NCI-H1105 treated with DMSO at 0.1 percent for 48 hours (cell line): Measurements from ENCODE around the gene UBE2E1.
"Not testable (repeated sequence)": the region's sequence is repeated elsewhere in the genome, so short reads cannot be mapped to it uniquely, and the experiment has no call there.

Source experiments
- DNase-seq: peaks from one replicate; lab custom pipeline; 2025; lab: John Stamatoyannopoulos, UW

Gene UBE2E1

DNA sequence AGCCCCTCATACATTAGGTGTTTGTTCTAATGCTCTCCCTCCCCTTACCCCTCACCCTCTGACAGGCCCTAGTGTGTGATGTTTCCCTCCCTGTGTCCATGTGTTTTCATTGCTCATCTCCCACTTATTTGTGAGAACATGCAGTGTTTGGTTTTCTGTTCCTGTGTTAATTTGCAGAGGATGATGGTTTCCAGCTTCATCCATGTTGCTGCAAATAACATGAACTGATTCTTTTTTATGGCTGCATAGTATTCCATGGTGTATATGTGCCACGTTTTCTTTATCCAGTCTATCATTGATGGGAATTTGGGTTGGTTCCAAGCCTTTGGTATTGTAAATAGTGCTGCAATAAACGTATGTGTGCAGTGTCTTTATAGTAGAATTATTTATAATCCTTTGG is 43.7 kb downstream of the UBE2E1 start:
- not testable (repeated sequence) for DNase-seq

DNA sequence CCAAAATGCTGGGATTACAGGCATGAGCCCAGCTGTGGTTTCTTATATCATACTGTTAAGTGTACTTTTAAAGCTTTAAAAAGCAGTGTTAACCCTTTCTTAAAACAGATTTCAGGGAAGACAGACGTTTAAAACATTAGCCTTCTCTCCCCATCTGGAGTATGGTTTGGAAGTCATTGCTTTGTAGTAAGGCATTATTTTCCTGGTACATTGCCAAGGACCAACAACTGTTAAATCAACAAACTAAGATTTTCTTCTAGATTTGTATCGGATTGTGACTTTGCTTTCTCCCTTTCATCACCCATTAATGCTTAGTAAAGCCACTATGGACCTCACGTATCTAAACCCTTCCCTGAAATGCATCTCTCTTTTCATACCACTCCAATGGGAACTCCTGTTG is 50.5 kb downstream of the UBE2E1 start:
- no peak for DNase-seq

DNA sequence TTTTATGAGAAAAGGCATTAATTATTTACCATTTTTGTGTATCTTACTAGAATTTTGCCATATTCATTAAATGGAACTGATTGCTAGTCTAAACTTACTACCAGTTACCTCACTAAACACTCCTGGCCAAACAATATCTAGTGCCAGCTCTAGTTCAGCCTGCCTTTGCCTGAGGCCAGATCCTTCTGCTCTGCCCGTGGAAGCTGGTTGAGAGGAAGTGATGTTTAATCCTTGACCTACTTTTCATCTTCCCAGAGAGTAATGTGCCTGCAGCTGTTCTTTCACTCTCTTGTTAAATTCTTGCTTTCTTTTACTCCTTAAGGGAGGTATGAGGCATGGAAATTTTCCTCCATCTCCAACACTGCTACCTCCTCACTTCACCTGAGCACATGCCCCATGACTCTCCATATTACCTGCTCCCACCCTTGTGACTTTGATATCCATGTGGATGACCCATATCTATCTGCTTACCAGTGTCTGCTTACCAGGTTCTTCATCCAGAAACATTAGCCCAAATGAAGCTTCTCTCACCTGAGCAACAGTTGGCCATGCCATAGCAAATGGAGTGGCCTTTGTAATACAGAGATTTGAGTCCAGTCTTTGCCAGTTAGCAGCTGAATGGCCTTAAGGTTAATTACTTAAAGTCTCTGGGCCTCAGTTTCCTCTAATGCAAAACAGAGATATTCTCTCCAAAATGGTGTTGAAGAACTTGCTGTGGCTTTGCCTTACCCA is 53.4 kb downstream of the UBE2E1 start:
- no peak for DNase-seq

DNA sequence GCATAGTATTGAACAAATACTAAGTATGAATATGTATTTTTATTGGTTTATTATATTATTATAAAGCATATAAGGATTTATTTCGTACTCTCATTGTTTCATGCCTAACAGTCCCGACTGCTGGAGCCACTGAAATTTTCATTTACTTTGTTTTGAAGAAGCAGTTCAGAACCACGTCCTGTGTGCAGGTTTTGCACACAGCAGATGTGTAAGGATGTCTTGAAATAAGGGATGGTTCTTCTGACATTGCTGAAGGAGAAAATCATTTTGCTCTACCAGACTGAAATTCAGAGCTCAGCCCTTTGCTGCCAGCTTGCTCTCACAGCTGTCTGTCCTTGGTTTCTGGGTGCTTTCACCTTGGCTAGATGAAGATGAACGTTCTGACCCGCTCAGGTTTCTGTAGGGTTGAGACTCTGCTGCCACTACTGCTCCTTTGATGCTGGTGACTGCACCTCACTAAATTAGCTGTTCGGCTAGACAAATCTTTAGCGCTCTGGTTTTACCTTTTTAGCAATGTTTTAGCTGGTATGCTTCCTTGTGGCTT is 54.2 kb downstream of the UBE2E1 start:
- DNase-seq = no peak

DNA sequence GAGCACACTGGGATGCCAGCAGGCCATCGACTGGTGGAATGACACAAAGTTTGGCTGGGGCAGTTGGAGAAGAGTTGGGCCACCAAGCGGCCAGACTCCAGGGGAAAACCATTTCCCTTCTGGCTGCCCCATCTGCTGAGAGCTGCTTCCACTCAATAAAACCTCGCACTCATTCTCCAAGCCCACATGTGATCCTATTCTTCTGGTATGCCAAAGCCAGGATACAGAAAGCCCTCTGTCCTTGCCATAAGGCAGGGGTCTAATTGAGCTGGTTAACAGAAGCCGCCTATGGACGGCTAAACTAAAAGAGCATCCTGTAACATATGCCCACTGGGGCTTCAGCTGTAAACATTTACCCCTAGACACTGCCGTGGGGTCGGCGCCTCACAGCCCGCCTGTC is 55.9 kb downstream of the UBE2E1 start:
- no peak for DNase-seq

DNA sequence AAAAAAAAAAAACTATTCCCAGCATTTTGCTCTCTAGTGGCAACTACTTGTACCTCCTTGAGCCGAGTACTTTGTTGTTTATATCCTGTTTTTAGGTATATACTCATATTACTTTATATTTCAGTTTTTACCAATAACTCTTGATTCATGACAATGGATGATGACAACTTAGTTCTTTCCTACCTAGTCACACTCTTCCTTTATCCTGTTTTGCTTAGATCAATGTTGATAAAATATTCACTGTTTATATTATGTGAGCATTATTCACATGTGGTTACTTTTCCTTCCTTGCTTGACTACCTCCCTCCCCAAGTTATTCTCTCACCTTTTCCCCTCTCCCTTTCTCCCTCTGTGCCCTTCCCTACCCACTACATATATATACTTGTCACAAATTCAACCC is 57.3 kb downstream of the UBE2E1 start:
- DNase-seq = no peak

DNA sequence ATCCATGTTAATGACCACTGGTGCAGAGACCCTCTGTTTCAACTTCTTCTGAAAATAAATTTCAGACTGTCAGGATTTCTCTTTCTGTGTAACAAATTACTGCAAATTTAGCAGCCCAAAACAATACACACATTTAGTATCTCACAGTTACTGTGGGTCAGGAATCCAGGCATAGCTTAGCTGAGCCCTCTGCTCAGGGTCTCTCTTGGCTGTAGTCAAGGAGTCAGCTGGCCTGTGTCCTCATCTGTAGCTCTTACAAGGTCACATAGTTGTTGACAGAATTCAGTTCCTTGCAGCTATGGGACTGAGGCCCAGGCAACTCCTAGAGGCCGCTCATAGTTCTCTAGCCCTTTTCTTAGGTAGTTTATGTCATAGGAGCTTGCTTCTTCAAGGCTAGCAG is 59.2 kb downstream of the UBE2E1 start:
- DNase-seq = no peak

DNA sequence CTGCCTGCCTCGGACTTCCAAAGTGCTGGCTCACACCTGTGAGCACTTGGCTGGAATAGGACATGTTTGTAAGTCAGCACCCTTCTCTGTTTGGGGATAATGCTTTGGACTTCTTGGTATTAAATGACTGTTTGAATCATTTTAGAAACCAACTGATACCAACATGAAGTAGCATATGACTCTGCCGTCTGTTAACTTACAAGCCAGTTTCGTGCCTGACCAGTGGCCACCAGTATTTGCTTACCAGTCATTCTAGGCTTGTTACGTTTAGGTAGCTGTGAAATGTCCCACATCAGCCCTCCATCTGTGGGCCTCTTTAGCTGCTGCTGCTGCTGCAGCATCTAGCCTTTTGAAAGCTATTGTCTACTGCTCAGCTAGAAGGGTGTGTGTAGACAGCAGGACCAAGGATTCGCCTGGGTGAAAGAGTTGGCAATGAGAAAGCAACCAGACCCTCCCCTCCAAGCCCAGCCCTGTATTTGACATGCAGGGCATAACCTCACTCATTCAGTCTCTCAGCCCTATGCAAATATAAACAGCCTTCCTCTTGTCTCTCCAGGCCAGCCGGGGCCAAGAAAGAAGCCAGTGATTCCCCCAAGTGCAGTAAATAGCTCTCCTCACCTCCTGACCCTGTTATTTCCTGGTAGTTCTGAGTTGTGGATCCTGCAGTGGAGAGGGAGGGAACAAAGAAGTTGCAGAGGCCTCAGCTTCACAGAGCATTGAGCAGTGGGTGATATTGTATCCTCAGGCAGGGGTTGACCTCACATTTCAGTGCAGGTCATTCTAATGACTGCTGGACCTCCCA is 60.0 kb downstream of the UBE2E1 start:
- no peak for DNase-seq

DNA sequence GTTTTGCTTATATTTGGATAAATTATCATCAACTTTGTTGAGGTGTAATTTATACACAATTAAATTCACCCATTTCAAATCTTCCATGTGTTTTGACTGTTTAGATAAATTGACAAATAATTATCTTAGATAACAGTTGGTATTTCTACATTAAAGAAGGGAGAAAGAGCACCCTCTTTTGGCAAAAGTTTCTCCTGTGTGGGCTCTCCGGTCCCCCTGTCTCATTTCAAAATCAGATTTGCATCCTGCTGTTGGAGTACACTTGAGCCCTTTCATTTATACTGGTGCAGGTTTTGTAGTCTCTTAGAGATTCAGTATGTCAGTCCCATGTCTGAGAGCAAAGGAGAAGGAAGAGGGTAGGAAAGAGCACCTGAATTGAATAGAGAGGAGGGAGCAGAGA is 61.6 kb downstream of the UBE2E1 start:
- DNase-seq = no peak

DNA sequence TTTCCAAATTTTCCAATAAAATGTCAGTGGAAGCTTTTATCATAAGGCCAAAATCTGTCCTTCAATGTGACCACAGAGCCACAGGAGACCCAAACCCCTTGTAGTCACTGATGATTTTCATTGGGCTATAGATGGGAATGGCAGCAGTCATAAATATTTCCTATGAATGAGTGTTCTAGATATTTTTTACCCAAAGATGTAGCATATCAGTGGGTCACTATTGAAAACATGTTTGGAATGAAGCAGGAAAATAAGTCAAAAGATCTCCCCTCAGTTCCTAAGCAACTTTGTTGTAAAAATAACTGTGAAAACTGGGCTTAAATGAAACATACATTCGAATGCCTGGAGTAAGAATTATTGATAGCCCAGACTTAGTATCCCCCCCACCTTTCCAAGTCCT is 62.1 kb downstream of the UBE2E1 start:
- no peak for DNase-seq

DNA sequence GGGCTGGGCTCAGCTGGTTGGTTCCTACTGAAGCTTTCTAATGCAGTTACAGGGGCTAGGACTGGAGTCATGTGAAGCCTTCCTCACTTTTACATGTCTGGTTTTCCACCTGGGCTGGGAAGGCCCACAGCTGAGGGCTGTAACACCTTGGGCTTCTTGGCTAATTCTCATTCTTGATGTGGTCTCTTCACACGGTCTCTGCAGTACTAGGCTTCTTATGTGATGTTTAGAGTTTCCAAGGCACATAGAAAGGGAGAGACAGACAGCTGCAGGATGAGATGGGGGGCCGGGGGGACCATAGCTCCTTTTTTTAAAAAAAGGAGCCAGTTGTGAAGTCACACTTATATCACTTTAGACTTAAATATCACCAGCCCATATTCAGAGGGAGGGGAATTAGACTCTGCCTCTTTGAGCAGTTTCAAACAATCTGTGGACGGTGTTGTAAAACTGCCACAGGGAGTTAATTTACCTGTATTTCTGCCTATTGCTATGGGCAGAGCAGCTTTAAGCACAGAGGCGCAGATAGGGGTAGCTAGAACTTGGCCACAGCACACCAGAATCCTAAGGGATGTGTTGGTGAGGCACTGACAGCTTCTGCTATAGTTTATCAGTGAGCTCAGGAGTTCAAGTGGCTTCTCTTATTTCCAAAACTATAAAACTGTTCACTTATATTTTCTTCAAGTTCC is 64.4 kb downstream of the UBE2E1 start:
- DNase-seq = no peak

DNA sequence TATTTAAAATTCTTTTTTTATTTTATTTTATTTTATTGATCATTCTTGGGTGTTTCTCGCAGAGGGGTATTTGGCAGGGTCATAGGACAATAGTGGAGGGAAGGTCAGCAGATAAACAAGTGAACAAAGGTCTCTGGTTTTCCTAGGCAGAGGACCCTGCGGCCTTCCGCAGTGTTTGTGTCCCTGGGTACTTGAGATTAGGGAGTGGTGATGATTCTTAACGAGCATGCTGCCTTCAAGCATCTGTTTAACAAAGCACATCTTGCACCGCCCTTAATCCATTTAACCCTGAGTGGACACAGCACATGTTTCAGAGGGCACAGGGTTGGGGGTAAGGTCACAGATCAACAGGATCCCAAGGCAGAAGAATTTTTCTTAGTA is 64.9 kb downstream of the UBE2E1 start:
- not testable (repeated sequence) for DNase-seq

DNA sequence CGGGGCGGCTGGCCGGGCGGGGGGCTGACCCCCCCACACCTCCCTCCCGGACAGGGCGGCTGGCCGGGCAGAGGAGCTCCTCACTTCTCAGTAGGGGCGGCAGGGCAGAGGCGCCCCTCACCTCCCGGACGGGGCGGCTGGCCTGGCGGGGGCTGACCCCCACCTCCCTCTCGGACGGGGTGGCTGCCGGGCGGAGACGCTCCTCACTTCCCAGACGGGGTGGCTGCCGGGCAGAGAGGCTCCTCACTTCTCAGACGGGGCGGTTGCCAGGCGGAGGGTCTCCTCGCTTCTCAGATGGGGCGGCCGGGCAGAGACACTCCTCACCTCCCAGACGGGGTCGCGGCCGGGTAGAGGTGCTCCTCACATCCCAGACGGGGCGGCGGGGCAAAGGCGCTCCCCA is 65.6 kb downstream of the UBE2E1 start:
- DNase-seq = not testable (repeated sequence)

DNA sequence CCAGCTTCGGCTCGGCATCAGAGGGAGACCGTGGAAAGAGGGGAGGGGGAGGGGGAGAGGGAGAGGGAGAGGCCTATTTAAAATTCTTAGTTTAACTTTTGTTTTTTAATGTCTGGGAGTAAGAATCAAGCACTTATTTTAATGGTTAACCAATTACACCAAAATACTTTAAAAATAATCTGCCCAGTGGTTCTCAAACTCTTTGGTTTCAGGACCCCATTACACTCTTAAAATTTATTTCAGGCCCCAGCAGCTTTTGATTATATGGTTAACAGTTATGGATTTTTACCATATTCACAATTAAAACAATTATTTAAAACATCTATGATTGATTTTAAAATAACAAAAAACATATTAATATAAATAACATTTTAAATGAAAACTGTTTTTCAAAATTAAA is 66.6 kb downstream of the UBE2E1 start:
- DNase-seq = no peak

DNA sequence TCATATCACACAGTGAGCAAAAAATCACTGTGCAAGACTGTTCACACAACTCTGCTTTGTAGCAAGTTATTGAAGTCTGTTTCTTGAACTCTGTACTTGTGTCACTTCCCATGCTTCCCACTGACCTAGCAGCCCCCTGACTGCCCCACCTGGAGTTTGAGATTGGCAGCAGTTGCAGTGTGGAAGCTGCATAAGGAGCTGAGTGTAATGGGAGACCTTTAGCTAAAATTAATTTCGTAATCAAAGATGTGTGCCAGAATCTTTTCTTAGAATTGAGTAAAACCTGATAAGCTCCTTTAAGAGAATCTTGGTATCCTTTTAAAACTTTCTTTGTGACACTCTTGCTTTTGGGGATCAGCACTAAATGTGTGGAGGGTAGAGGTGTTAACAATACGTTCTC is 68.2 kb downstream of the UBE2E1 start:
- DNase-seq = no peak

DNA sequence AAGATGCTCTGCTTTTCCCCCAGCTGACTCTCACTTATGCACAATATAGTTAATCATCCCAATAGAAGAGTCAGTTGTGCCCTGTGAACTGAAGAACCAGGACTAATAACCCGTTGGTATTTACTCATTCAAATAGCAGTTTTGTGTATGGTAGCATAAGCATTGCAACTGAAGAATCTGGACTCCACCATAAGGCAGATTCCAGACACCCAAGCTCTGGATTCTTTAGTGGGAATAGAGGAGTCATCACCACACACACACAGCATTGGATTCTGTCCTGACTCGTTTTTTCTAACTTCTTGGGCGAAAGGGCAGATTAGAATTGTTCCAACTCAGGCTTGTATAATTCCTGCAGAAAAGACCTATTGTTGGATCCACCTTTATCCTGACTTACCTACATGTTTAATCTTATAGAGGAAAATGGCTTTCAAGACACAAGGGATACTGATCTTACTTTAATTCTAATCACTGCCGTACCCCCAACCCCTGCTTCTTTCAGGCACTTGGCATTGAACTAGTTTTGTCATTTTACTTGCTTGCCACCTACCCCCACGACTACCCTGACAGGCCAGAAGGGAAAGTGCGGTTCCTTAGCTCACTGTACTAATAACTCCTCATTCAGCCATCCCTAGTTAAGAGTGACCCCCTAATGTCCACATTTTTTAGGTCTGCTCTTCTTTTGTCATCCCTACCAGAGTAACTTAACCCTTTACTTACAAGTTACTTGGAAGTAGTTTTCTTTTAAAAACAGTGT is 68.8 kb downstream of the UBE2E1 start:
- no peak for DNase-seq

DNA sequence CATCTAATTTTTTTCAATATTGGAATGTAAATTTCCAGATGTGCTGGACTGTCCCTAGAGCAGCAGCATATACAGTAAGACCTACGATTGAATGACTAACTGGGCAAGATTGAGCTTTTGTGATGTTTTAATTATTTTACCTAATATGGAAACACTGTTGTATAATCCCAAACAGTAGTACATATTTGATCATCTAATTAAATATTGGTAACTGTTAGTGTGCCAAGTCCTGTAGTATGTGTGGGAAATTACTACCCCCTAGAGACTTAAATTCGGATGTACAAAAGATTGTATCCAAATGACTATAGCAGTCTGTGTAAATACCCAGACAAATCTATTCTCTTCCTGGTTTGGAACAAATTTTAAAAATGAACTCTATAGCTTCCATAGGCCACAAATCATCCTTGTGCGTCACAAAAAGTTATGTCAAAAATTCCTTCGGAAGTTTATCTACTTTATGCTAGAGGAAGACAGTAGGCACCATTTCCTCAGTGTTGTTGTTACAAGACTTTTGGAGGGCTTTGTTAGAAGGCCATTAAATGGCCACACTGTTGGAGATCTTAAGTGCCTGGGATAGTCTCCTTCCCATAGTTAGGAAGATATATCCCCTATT is 69.5 kb downstream of the UBE2E1 start:
- DNase-seq = no peak

DNA sequence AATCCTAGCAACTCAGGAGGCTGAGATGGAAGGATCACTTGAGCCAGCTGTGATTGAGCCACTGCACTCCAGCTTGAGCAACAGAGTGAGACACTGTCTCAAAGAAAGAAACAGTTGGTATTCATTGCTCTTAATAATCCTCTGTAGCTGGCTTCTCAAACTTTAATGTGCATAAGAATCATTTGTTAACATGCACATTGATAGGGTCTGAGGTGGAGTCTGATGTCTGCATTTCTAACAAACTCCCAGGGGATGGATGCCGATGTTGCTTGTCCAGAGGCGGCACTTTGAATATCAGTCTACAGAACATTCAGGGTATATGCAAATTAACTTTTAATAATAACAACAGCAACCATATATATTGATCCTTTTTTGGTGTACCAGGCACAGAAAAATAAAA is 71.2 kb downstream of the UBE2E1 start:
- DNase-seq = no peak

DNA sequence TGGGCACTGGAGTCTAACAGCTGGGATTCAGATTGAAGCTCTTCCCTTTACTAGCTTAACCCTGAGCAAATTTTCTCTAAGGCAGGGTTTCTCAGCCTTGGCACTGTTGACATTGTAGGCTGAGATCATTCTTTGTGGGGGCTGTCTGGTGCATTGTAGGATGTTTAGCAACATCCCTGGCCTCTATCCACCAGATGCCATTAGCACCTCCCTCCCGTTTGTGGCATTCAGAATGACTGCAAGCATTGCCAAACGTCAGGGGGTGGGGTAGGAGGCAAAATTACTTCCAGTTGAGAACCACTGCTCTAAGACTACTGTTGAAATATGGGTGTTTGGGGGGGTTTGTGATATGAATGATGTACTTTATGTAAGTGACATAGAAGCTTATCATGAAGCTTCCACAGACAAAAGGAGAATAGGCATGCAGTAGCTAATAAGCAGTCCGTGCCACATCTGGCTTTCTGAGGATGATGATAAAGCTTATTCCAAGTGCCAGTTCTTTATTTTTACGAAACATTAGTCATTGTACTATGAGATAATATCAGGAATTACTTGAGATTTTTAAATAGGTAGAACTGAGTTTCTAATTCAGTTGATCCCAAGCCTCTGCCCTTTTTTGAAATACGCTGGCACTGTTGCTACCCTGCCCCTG is 71.7 kb downstream of the UBE2E1 start:
- DNase-seq = no peak

DNA sequence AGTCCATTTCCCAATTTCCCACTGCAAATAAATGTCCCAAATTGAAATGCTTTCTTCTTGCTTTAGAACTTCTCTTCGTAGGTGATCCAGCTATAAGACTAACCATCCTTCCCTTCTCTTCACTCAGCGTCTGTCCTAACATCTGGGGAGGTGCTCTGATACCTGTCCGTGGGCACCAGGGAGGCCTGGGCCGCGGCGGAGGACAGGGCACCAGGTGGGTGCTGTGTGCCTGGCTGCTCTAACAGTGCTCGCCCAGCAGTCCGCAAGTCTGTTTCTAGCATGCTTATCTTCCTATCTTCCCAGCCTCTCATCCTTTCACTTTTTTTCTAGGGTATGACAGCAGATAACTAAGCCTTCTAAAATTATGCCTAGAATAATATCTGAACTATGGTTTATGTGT is 73.7 kb downstream of the UBE2E1 start:
- no peak for DNase-seq

DNA sequence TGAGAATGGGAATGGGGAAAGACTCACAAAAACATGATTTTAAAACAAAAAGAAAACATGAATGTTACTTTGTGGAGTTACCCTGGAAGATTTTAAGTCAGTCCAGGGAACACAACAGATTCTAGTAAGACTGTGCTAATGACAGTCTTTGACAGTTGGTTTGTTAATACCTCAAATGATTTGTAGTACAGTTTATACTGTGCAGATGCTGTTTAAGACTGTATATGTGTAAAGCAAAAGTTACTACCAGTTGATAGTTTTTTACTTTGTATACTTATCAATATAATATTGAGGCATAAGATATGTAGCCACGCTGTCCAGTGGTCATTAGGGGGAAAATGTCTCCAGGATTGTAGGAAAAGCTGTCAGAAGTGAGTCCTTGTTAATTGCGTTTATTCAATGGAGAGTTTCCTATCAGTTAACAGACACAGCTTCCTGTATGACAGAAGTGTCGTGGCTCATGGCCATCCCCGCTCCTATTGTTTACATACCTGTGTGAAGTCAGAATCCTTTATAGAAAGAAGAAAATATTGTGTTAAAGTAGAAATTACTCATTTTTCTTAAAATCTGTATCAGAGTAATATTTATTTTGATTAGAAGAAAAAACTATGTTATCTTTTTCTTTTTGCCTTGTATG is 75.1 kb downstream of the UBE2E1 start:
- DNase-seq = no peak
